ENCODE data around the gene FADS6. TPM values are rescaled to one million over a fixed set of nuclear protein-coding genes. Genes with fewer than 3 reads are reported as not detected.
A peak's percentile ranks its signal among the peaks of the same experiment; 100 is the strongest.

The FADS6 gene
- total and polyA plus RNA-seq, 2 donors (not counting 3 experiments of a cell fraction or from before 2014, with no cell fraction given): not detected

DNA sequence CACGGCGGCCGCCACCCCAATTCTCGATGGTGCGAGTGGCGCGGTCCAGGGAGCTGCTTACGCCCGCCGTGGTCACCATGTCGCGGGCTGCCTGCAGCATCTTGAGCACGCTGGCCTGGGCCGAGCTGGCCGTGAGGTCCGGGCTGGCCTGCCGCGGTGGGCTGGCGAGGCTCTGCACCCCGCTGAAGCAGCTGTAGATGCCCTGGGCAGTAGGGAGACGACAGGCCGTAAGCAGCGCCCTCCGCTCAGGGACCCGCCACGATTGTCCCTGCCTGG lies 50.1 kb downstream of the FADS6 start:
- Histone ChIP-seq H3K4me1 (ENCODE audit: control insufficient read depth, extremely low read depth, insufficient read depth, low read length) (no peaks in the 10 kb centered on the region), H3K9ac (replicated peaks; ENCODE audit: extremely low read depth, insufficient read depth, low read length) (no peak overlapping the region), H2AFZ (ENCODE audit: low read depth, low read length) (no peak overlapping the region), H3K4me3 (replicated peaks in 1 of 3; ENCODE audit: insufficient read depth in 1 of 3, low read depth in 1 of 3, low read length in 3 of 3) (no peak overlapping the region), H3K79me2 (ENCODE audit: control insufficient read depth, insufficient read depth, low read length) (no peaks in the 10 kb centered on the region), H3K36me3 (ENCODE audit: control insufficient read depth in 2 of 2, extremely low read depth in 1 of 2, insufficient read depth in 2 of 2, low read length in 2 of 2) (no peaks in the 10 kb centered on the region), H3K9me1 (replicated peaks; ENCODE audit: control insufficient read depth, extremely low read depth, insufficient read depth, low read length) (no peaks in the 10 kb centered on the region), H3K9me3 (replicated peaks; ENCODE audit: control insufficient read depth, insufficient read depth, low read length) (no peaks in the 10 kb centered on the region), H3K27ac (ENCODE audit: insufficient read depth, low read depth, low read length) (no peak overlapping the region), H3K4me2 (ENCODE audit: insufficient read depth, low read length) (no peak overlapping the region), H4K20me1 (replicated peaks; ENCODE audit: control insufficient read depth, extremely low read depth, insufficient read depth, low read length) (no peaks in the 10 kb centered on the region), H3K27me3 (ENCODE audit: control insufficient read depth in 2 of 2, insufficient read depth in 2 of 2, low read length in 2 of 2) (no peaks in the 10 kb centered on the region)
- ChIA-PET POLR2A (interaction anchor here (0.7 to 1.0 kb wide), 2 partner anchors 30 to 114 kb away, joined by 3 to 8 read pairs; partner anchors contain the start of gene FDXR), CTCF (interaction anchor here (0.6 to 11.7 kb wide), 26 partner anchors 9 to 132 kb away, joined by 3 to 227 read pairs (median 6); partner anchors contain the start of genes FDXR and GRIN2C)
- DNase-seq (ENCODE audit: low read depth, low spot score) (no peak), FAIRE-seq (no peak)
- no TSS peak for BruUV-seq (replicated peaks)
- intact Hi-C loops (cut with micrococcal nuclease) (loop anchor here (1.0 kb wide), 1 partner anchor 18 kb away; no protein-coding TSS in a partner anchor), dilution Hi-C loops (cut with MboI; ENCODE audit: extremely low pct_ligation_motif_present, low sequenced_read_pairs) (no loop called here)
- TF ChIP-seq JUN (IDR thresholded peaks at IDR 0.05; ENCODE audit: borderline replicate concordance, insufficient read depth, insufficient read length, low read depth) (no peak), POLR2AphosphoS5 (IDR thresholded peaks at IDR 0.05; ENCODE audit: insufficient read depth, low read depth, low read length) (no peak), EZH2 (IDR thresholded peaks at IDR 0.05; ENCODE audit: borderline replicate concordance, low read depth, low read length, severe bottlenecking) (no peak)

DNA sequence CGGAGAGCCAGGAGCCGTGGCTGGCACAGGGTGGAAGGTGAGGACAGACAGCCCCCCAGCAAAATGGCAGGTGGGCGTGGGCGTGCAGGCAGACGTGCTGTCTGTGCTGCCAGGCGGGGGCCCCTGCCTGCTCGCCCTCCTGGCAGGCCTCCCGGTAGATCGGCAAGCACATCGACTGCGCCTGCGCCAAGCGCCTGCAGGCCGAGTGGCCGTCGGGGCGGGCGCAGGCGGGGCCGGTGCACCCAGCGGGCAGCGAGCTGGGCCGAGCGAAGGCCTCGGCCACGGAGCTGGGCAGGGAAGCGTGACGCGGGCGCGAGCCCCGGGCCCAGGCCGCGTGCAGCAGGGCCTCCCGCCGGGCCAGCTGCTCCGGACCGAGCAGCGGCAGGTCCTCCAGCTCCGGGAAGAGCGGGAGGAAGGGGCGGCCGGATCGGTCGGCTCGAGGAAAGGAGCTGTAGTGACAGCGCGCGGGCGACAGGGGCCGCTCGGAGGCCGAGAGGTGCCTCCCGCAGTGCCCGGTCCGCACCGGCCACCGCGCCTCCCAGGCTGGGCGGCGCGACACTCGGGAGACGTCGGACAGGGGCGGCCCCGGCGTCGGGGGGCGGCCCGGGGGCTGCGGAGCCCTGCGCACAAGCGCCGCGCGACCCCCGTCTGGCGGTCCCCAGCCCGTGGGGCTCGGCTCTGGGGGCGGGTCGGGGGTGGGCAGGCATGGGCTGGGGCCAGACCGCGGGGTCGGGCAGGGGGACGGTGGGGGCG lies 50.7 kb downstream of the FADS6 start:
- CTCF ChIA-PET: interaction anchor here (0.6 to 11.7 kb wide), 25 partner anchors 9 to 132 kb away, joined by 3 to 227 read pairs (median 6); partner anchors contain the start of genes FDXR and GRIN2C
- dilution Hi-C loops (cut with MboI; ENCODE audit: extremely low pct_ligation_motif_present, low sequenced_read_pairs): no loop called here

More for the DNA sequence above, 50.7 kb downstream of the FADS6 start:
- Histone ChIP-seq H3K36me3 (ENCODE audit: control insufficient read depth in 2 of 2, extremely low read depth in 1 of 2, insufficient read depth in 2 of 2, low read length in 2 of 2) (no peaks in the 10 kb centered on the region), H3K9me1 (replicated peaks; ENCODE audit: control insufficient read depth, extremely low read depth, insufficient read depth, low read length) (no peaks in the 10 kb centered on the region), H3K27me3 (ENCODE audit: control insufficient read depth in 2 of 2, insufficient read depth in 2 of 2, low read length in 2 of 2) (no peaks in the 10 kb centered on the region), H3K9ac (replicated peaks; ENCODE audit: extremely low read depth, insufficient read depth, low read length) (no peak overlapping the region), H3K9me3 (replicated peaks; ENCODE audit: control insufficient read depth, insufficient read depth, low read length) (no peaks in the 10 kb centered on the region), H3K27ac (ENCODE audit: insufficient read depth, low read depth, low read length) (no peak overlapping the region), H3K4me2 (ENCODE audit: insufficient read depth, low read length) (peak overlapping the region; percentile 64), H3K4me3 (replicated peaks in 1 of 3; ENCODE audit: insufficient read depth in 1 of 3, low read depth in 1 of 3, low read length in 3 of 3) (peak overlapping the region in 1 of 3 experiments; percentile 43), H3K79me2 (ENCODE audit: control insufficient read depth, insufficient read depth, low read length) (no peaks in the 10 kb centered on the region), H4K20me1 (replicated peaks; ENCODE audit: control insufficient read depth, extremely low read depth, insufficient read depth, low read length) (no peaks in the 10 kb centered on the region), H3K4me1 (ENCODE audit: control insufficient read depth, extremely low read depth, insufficient read depth, low read length) (no peaks in the 10 kb centered on the region), H2AFZ (ENCODE audit: low read depth, low read length) (peak overlapping the region; percentile 75)
- TF ChIP-seq, protein P1, sequence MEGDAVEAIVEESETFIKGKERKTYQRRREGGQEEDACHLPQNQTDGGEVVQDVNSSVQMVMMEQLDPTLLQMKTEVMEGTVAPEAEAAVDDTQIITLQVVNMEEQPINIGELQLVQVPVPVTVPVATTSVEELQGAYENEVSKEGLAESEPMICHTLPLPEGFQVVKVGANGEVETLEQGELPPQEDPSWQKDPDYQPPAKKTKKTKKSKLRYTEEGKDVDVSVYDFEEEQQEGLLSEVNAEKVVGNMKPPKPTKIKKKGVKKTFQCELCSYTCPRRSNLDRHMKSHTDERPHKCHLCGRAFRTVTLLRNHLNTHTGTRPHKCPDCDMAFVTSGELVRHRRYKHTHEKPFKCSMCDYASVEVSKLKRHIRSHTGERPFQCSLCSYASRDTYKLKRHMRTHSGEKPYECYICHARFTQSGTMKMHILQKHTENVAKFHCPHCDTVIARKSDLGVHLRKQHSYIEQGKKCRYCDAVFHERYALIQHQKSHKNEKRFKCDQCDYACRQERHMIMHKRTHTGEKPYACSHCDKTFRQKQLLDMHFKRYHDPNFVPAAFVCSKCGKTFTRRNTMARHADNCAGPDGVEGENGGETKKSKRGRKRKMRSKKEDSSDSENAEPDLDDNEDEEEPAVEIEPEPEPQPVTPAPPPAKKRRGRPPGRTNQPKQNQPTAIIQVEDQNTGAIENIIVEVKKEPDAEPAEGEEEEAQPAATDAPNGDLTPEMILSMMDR (IDR thresholded peaks at IDR 0.05; ENCODE audit: extremely low read depth in 1 of 2, insufficient read depth in 1 of 2, low read depth in 1 of 2, low read length in 2 of 2): peak; percentile 50 to 64
- no peak for TF ChIP-seq EZH2 (IDR thresholded peaks at IDR 0.05; ENCODE audit: borderline replicate concordance, low read depth, low read length, severe bottlenecking)
- intact Hi-C loops (cut with micrococcal nuclease): loop anchor here (1.0 kb wide), 2 partner anchors 19 to 51 kb away; no protein-coding TSS in a partner anchor
- FAIRE-seq: peak; percentile 75
- POLR2A ChIA-PET: interaction anchor here (0.7 to 1.0 kb wide), 2 partner anchors 30 to 115 kb away, joined by 3 to 8 read pairs; partner anchors contain the start of gene FDXR
- BruUV-seq (replicated peaks): no TSS peak
- DNase-seq (ENCODE audit: low read depth, low spot score): peak; percentile 82

All from endothelial cell of umbilical vein (primary cell).